Pancreas (tissue), 10 donors: ENCODE data around the gene ENO1. TPM values are rescaled to one million over a fixed set of nuclear protein-coding genes. Genes with fewer than 3 reads are reported as not detected.

Experiments
- ATAC-seq, 4 donors: fragments of 200-7000 bp; cut with Tn5 transposase; one replicate each; pipeline versions ENCODE4 v1.8.0 to v1.9.1; 2020; ENCODE audit warnings: mild to moderate bottlenecking in 4 of 4, moderate library complexity in 4 of 4
- DNase-seq, 6 donors: peaks; one replicate each; pipeline ENCODE4 v3.0.0-alpha.2; 2020
- FAIRE-seq: peaks from 2 replicates; lab custom pipeline; 2012; peaks lifted over from hg19 to GRCh38; lab: Jason Lieb, UNC
- H3K27ac ChIP-seq, 4 donors: fragments of 200-600 bp; sonication (generic); 1 replicate in 3 of 4; 2 replicates in 1 of 4; pipeline versions ENCODE4 v1.5.0 to v1.8.0; 2020
- H3K27me3 ChIP-seq, 4 donors: fragments of 200-600 bp; one replicate each; pipeline ENCODE4 v1.8.0; 2021
- H3K36me3 ChIP-seq, 3 donors: fragments of 200-600 bp; sonication (generic) in 1 of 3; one replicate each; pipeline versions ENCODE4 v1.5.0 to v1.8.0; 2020 to 2021
- H3K4me1 ChIP-seq, 3 donors: fragments of 200-600 bp; one replicate each; pipeline ENCODE4 v1.8.0; 2021
- H3K4me3 ChIP-seq, 4 donors: fragments of 200-600 bp; sonication (generic) in 2 of 4; one replicate each; pipeline versions ENCODE4 v1.5.0 to v1.8.0; 2020 to 2021
- H3K9me3 ChIP-seq, 4 donors: fragments of 200-600 bp; one replicate each; pipeline ENCODE4 v1.8.0; 2021
- WGBS, 2 donors: extraction: QIAGEN DNeasy Blood & Tissue Kit; methylation state at CpG; one replicate each; pipeline ENCODE4 v1.1.7; 2013; 5-methylcytosine and 5-hydroxymethylcytosine counted together
- intact Hi-C, 3 donors: fragments of 100-400 bp; cut with DNase I; formaldehyde crosslinking; loops; one replicate each; pipeline versions ENCODE4 v1.11.1 to v1.14.2; 2022
- polyA plus RNA-seq, 2 donors: library from polyadenylated mRNA; stranded (reverse); fragments of 200-250 nt; gene quantifications; one replicate each; pipeline ENCODE4 v1.2.3, GENCODE V29; 2013
- total RNA-seq, 6 donors: library from RNA; stranded (reverse); fragmentation: NEBNext Ultra II Directional in 4 of 6; extraction: Animal tissue kit (Norgen Biotek cat#: 25700) in 4 of 6; gene quantifications; one replicate each; pipeline versions ENCODE4 v1.2.1 to v1.2.4, GENCODE V29; 2021 to 2023
- TF ChIP-seq, protein P1 (sequence below), 4 donors: fragments of 200-600 bp; sonication (generic) in 3 of 4; IDR thresholded peaks; one replicate each; pipeline versions ENCODE4 v1.5.0 to v1.8.0; 2021; ENCODE audit warnings: antibody characterized with exemption in 4 of 4
- donor health status: healthy with polysubstance abuse.
- donor health status: DM: no; HTN: no; CAD: no; lungs with moderate emphysema.
- donor health status: DM: no; HTN: no; CAD: no.
- donor health status: control.
- donor health status: control.
- donor health status: Bipolar disorder and iron deficiency.
- donor health status: DM: yes; HTN: yes; CAD: no.
- donor health status: DM: no; HTN: no; CAD: no.
- donor health status: DM: no; HTN: no; CAD: no.
- donor health status: DM: yes; HTN: yes; CAD: no.

Gene ENO1
- total and polyA plus RNA-seq, 8 donors = 69.9 to 299 (median 166) TPM

DNA sequence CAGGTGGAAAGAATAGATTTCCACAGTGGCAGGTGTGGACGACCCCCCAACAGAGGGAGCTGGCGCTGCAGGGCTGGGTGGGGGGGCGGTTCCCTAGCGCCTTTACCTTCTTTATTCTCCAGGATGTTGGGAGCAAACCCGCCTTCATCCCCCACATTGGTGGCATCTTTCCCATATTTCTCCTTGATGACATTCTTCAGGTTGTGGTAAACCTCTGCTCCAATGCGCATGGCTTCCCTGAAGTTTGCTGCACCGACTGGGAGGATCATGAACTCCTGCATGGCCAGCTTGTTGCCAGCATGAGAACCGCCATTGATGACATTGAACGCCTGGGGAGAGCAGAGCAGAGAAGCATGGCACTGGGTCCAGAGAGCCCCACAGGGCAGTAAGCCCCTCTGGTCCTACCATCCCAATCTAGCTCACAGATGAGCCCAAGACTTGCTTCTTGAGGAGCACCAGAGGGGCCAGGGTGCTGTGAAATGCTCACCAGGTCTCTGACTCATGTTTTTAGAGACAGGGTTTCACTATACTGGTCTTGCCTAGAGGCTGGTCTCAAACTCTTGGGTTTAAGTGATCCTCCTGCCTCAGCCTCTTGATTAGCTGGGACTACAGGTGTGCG, 12.2 kb downstream of the ENO1 start:
- no peak overlapping the region for H3K27ac ChIP-seq
- H3K27me3 ChIP-seq = no peaks in the 10 kb centered on the region
- ATAC-seq (no peak), FAIRE-seq (no peak), DNase-seq (no peak)
- H3K9me3 ChIP-seq = no peaks in the 10 kb centered on the region
- peaks cover 9 to 84% (median 71%) of the 10 kb centered on the region in 3 donors for H3K36me3 ChIP-seq
- intact Hi-C loops = no loop called here
- H3K4me3 ChIP-seq = no peak overlapping the region
- no peaks in the 10 kb centered on the region for H3K4me1 ChIP-seq
- TF ChIP-seq, protein P1, sequence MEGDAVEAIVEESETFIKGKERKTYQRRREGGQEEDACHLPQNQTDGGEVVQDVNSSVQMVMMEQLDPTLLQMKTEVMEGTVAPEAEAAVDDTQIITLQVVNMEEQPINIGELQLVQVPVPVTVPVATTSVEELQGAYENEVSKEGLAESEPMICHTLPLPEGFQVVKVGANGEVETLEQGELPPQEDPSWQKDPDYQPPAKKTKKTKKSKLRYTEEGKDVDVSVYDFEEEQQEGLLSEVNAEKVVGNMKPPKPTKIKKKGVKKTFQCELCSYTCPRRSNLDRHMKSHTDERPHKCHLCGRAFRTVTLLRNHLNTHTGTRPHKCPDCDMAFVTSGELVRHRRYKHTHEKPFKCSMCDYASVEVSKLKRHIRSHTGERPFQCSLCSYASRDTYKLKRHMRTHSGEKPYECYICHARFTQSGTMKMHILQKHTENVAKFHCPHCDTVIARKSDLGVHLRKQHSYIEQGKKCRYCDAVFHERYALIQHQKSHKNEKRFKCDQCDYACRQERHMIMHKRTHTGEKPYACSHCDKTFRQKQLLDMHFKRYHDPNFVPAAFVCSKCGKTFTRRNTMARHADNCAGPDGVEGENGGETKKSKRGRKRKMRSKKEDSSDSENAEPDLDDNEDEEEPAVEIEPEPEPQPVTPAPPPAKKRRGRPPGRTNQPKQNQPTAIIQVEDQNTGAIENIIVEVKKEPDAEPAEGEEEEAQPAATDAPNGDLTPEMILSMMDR (IDR thresholded peaks at IDR 0.05) = no peak
- WGBS, 2 donors = 91 to 94% methylated on average over 10 of the region's 10 CpGs

DNA sequence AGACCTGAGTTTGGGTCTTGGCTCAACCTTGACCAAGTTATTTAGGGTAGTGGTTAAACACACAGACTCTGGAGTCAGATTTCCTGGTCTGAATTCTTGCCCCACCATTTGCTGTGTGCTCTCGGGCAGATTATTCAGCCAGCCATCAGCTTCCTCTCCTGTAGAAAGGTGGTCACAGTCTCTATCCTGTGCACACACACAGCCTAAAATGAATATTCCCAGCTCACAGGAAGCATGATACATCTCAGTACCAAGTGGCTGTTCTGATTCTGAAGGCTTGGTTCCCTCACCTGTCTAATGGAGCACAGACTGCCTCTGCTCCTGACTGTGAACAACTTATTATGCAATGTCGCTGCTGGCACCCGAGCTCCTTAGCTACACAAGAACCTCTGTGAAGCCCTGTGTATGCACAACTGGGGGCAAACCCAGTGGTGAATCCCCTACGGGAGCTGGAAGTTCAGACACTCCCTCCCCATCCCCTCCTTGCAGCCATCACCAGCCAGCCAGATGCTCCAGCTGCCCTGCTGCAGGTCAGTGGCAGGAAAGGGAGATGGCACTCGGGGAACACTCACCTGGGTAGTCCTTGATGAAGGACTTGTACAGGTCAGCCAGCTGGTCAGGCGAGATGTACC, 13.7 kb downstream of the ENO1 start:
- Histone ChIP-seq H3K4me1 (no peaks in the 10 kb centered on the region), H3K4me3 (no peak overlapping the region), H3K9me3 (no peaks in the 10 kb centered on the region), H3K27ac (no peak overlapping the region), H3K27me3 (no peaks in the 10 kb centered on the region), H3K36me3 (peaks cover 9 to 83% (median 64%) of the 10 kb centered on the region in 3 donors)
- intact Hi-C loops = no loop called here
- DNase-seq = no peak
- WGBS, 2 donors = 89 to 93% methylated on average over 6 of the region's 6 CpGs
- no peak for ATAC-seq
- FAIRE-seq = no peak
- TF ChIP-seq, protein P1 (IDR thresholded peaks at IDR 0.05) = no peak

DNA sequence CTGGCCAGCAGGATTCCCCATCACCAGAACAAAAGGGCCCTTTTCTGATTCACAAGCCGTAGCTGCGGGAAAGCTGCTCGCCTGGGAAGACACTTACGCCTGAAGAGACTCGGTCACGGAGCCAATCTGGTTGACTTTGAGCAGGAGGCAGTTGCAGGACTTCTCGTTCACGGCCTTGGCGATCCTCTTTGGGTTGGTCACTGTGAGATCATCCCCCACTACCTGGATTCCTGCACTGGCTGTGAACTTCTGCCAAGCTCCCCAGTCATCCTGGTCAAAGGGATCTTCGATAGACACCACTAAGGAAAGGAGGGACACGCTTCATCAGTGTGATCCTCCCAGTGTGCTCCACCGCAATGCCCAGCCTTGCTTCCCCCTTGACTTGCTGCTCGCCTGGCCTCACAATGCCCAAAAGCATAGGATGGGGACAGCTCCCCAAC, 14.7 kb downstream of the ENO1 start:
- FAIRE-seq (no peak), DNase-seq (no peak), ATAC-seq (no peak)
- intact Hi-C loops = no loop called here
- Histone ChIP-seq H3K9me3 (no peaks in the 10 kb centered on the region), H3K27me3 (no peaks in the 10 kb centered on the region), H3K4me1 (peaks cover 0 to 8% (median 0%) of the 10 kb centered on the region in 3 donors), H3K27ac (no peak overlapping the region), H3K36me3 (peaks cover 9 to 83% (median 57%) of the 10 kb centered on the region in 3 donors), H3K4me3 (no peak overlapping the region)
- 92 to 93% methylated on average over 13 of the region's 13 CpGs for WGBS, 2 donors
- TF ChIP-seq, protein P1 (IDR thresholded peaks at IDR 0.05) = no peak

DNA sequence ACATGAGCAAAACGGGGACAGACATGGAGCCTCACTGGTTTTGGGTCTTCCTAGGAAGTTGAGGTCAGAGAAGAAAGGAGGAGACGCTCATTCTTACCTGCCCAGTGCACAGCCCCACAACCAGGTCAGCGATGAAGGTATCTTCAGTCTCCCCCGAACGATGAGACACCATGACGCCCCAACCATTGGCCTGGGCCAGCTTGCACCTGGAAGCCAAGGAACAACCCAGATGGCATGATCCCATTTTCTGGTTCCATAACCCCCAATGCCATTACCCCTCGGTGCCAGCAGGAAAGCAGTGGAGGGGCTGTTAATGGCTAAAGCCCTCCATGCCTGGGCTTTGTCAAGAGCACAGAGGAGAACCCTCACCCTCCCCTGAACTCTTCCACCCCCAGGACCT, 15.3 kb downstream of the ENO1 start:
- intact Hi-C loops = no loop called here
- TF ChIP-seq, protein P1 (IDR thresholded peaks at IDR 0.05) = no peak
- DNase-seq = no peak
- Histone ChIP-seq H3K4me3 (no peak overlapping the region), H3K27me3 (no peaks in the 10 kb centered on the region), H3K4me1 (peaks cover 0 to 12% (median 5%) of the 10 kb centered on the region in 3 donors), H3K27ac (no peak overlapping the region), H3K9me3 (no peaks in the 10 kb centered on the region), H3K36me3 (peaks cover 9 to 80% (median 55%) of the 10 kb centered on the region in 3 donors)
- no peak for ATAC-seq
- 93% methylated on average over 7 of the region's 7 CpGs for WGBS, 2 donors
- FAIRE-seq = no peak

DNA sequence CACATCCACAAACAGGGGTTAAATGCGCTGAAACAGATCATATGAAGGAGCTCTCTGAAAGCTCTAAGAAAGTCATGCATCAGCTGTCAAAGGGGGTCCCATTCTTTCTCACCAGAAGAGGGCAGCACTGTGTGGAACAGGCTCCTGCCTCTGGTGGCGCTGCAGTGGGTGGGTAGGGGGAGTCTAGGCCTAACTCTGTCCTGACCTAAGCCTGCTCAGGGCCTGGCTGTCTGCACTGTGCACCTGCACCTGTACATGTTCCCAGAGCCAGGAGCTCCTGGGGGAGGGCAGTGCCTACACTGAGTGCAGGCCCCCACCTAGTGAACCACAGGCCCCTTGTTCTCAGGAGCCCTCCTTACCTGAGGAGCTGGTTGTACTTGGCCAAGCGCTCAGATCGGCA, 16.0 kb downstream of the ENO1 start:
- ATAC-seq (peak in 3 of 4 donors; percentile 9 to 28 (median 16)), DNase-seq (no peak), FAIRE-seq (no peak)
- Histone ChIP-seq H3K27ac (no peak overlapping the region), H3K27me3 (no peaks in the 10 kb centered on the region), H3K9me3 (no peaks in the 10 kb centered on the region), H3K4me3 (no peak overlapping the region), H3K36me3 (peaks cover 9 to 75% (median 54%) of the 10 kb centered on the region in 3 donors), H3K4me1 (peaks cover 0 to 18% (median 8%) of the 10 kb centered on the region in 3 donors)
- intact Hi-C loops = no loop called here
- 90 to 93% methylated on average over 4 of the region's 4 CpGs for WGBS, 2 donors
- TF ChIP-seq, protein P1 (IDR thresholded peaks at IDR 0.05) = peak in 3 of 4 donors; percentile 19 to 23 (median 22)
